ENCODE data around the gene CD40LG. TPM values are rescaled to one million over a fixed set of nuclear protein-coding genes. Genes with fewer than 3 reads are reported as not detected.

Gene CD40LG
- total and polyA plus RNA-seq, 4 donors: 0.26 to 0.81 TPM; not detected in 2

GRCh38 chrX:136636121-136636520 is 11.8 kb upstream of the CD40LG start:
- 14 to 17% methylated on average over 3 of the region's 3 CpGs for WGBS, 2 donors
- no peak for ATAC-seq (ENCODE audit: low FRiP score)
- Histone ChIP-seq H3K9me3 (ENCODE audit: control insufficient read depth, low read length) (no peaks in the 10 kb centered on the region), H3K27ac (ENCODE audit: low read depth in 1 of 2, low read length in 2 of 2) (no peak overlapping the region), H3K4me1 (ENCODE audit: control insufficient read depth in 1 of 2, insufficient read depth in 2 of 2, low read length in 2 of 2) (no peaks in the 10 kb centered on the region), H3K4me3 (ENCODE audit: low read length in 2 of 2) (no peak overlapping the region), H3K36me3 (ENCODE audit: control insufficient read depth in 1 of 2, insufficient read depth in 2 of 2, low read length in 1 of 2) (no peaks in the 10 kb centered on the region), H3K27me3 (ENCODE audit: control insufficient read depth in 1 of 2, insufficient read depth in 2 of 2, low read length in 1 of 2) (no peaks in the 10 kb centered on the region)
- no peak for DNase-seq
- intact Hi-C loops (cut with DNase I): no loop called here

GRCh38 chrX:136639506-136640176 is 8.3 kb upstream of the CD40LG start:
- no peak overlapping the region for H3K4me3 ChIP-seq (ENCODE audit: low read length in 2 of 2)
- peak; percentile 15 for ATAC-seq (ENCODE audit: low FRiP score)
- no peaks in the 10 kb centered on the region for H3K9me3 ChIP-seq (ENCODE audit: control insufficient read depth, low read length)
- DNase-seq: no peak
- WGBS, 2 donors: 66 to 69% methylated on average over 8 of the region's 8 CpGs
- H3K4me1 ChIP-seq (ENCODE audit: control insufficient read depth in 1 of 2, insufficient read depth in 2 of 2, low read length in 2 of 2): no peaks in the 10 kb centered on the region
- H3K36me3 ChIP-seq (ENCODE audit: control insufficient read depth in 1 of 2, insufficient read depth in 2 of 2, low read length in 1 of 2): no peaks in the 10 kb centered on the region
- H3K27ac ChIP-seq (ENCODE audit: low read depth in 1 of 2, low read length in 2 of 2): no peak overlapping the region
- intact Hi-C loops (cut with DNase I): no loop called here
- no peaks in the 10 kb centered on the region for H3K27me3 ChIP-seq (ENCODE audit: control insufficient read depth in 1 of 2, insufficient read depth in 2 of 2, low read length in 1 of 2)

GRCh38 chrX:136643243-136643642 is 4.7 kb upstream of the CD40LG start:
- no peak for ATAC-seq (ENCODE audit: low FRiP score)
- no peak for DNase-seq
- Histone ChIP-seq H3K27ac (ENCODE audit: low read depth in 1 of 2, low read length in 2 of 2) (no peak overlapping the region), H3K36me3 (ENCODE audit: control insufficient read depth in 1 of 2, insufficient read depth in 2 of 2, low read length in 1 of 2) (no peaks in the 10 kb centered on the region), H3K27me3 (ENCODE audit: control insufficient read depth in 1 of 2, insufficient read depth in 2 of 2, low read length in 1 of 2) (no peaks in the 10 kb centered on the region), H3K9me3 (ENCODE audit: control insufficient read depth, low read length) (no peaks in the 10 kb centered on the region), H3K4me3 (ENCODE audit: low read length in 2 of 2) (no peak overlapping the region), H3K4me1 (ENCODE audit: control insufficient read depth in 1 of 2, insufficient read depth in 2 of 2, low read length in 2 of 2) (no peaks in the 10 kb centered on the region)
- intact Hi-C loops (cut with DNase I): no loop called here
- WGBS, 2 donors: 40 to 53% methylated on average over 1 of the region's 1 CpG

- 56 to 82% methylated on average over 5 of the region's 5 CpGs for WGBS, 2 donors
- Histone ChIP-seq H3K4me1 (ENCODE audit: control insufficient read depth in 1 of 2, insufficient read depth in 2 of 2, low read length in 2 of 2) (no peaks in the 10 kb centered on the region), H3K4me3 (ENCODE audit: low read length in 2 of 2) (no peak overlapping the region), H3K9me3 (ENCODE audit: control insufficient read depth, low read length) (no peaks in the 10 kb centered on the region), H3K36me3 (ENCODE audit: control insufficient read depth in 1 of 2, insufficient read depth in 2 of 2, low read length in 1 of 2) (no peaks in the 10 kb centered on the region), H3K27ac (ENCODE audit: low read depth in 1 of 2, low read length in 2 of 2) (no peak overlapping the region), H3K27me3 (ENCODE audit: control insufficient read depth in 1 of 2, insufficient read depth in 2 of 2, low read length in 1 of 2) (no peaks in the 10 kb centered on the region)
- ATAC-seq (ENCODE audit: low FRiP score) (no peak), DNase-seq (no peak)
- intact Hi-C loops (cut with DNase I): no loop called here
Measured at GRCh38 chrX:136646602-136647239, 1.2 kb upstream of the CD40LG start.

GRCh38 chrX:136650811-136651210 is 2.9 kb downstream of the CD40LG start:
- H3K4me1 ChIP-seq (ENCODE audit: control insufficient read depth in 1 of 2, insufficient read depth in 2 of 2, low read length in 2 of 2): no peaks in the 10 kb centered on the region
- no peak overlapping the region for H3K27ac ChIP-seq (ENCODE audit: low read depth in 1 of 2, low read length in 2 of 2)
- H3K27me3 ChIP-seq (ENCODE audit: control insufficient read depth in 1 of 2, insufficient read depth in 2 of 2, low read length in 1 of 2): no peaks in the 10 kb centered on the region
- DNase-seq (no peak), ATAC-seq (ENCODE audit: low FRiP score) (no peak)
- H3K9me3 ChIP-seq (ENCODE audit: control insufficient read depth, low read length): no peaks in the 10 kb centered on the region
- no peak overlapping the region for H3K4me3 ChIP-seq (ENCODE audit: low read length in 2 of 2)
- WGBS, 2 donors: 87 to 91% methylated on average over 3 of the region's 3 CpGs
- H3K36me3 ChIP-seq (ENCODE audit: control insufficient read depth in 1 of 2, insufficient read depth in 2 of 2, low read length in 1 of 2): no peaks in the 10 kb centered on the region
- intact Hi-C loops (cut with DNase I): no loop called here

- ATAC-seq (ENCODE audit: low FRiP score) (no peak), DNase-seq (no peak)
- WGBS, 2 donors: 74 to 76% methylated on average over 6 of the region's 6 CpGs
- H3K36me3 ChIP-seq (ENCODE audit: control insufficient read depth in 1 of 2, insufficient read depth in 2 of 2, low read length in 1 of 2): no peaks in the 10 kb centered on the region
- H3K9me3 ChIP-seq (ENCODE audit: control insufficient read depth, low read length): no peaks in the 10 kb centered on the region
- no peaks in the 10 kb centered on the region for H3K27me3 ChIP-seq (ENCODE audit: control insufficient read depth in 1 of 2, insufficient read depth in 2 of 2, low read length in 1 of 2)
- intact Hi-C loops (cut with DNase I): no loop called here
- H3K4me1 ChIP-seq (ENCODE audit: control insufficient read depth in 1 of 2, insufficient read depth in 2 of 2, low read length in 2 of 2): no peaks in the 10 kb centered on the region
- H3K27ac ChIP-seq (ENCODE audit: low read depth in 1 of 2, low read length in 2 of 2): no peak overlapping the region
- H3K4me3 ChIP-seq (ENCODE audit: low read length in 2 of 2): no peak overlapping the region
Measured at GRCh38 chrX:136652822-136653723, 5.1 kb downstream of the CD40LG start.

GRCh38 chrX:136656361-136656964 is 8.5 kb downstream of the CD40LG start:
- intact Hi-C loops (cut with DNase I): no loop called here

GRCh38 chrX:136658151-136658550 is 10.2 kb downstream of the CD40LG start:
- DNase-seq: no peak
- no peaks in the 10 kb centered on the region for H3K9me3 ChIP-seq (ENCODE audit: control insufficient read depth, low read length)
- H3K27ac ChIP-seq (ENCODE audit: low read depth in 1 of 2, low read length in 2 of 2): no peak overlapping the region
- intact Hi-C loops (cut with DNase I): no loop called here
- H3K4me1 ChIP-seq (ENCODE audit: control insufficient read depth in 1 of 2, insufficient read depth in 2 of 2, low read length in 2 of 2): no peaks in the 10 kb centered on the region
- no peaks in the 10 kb centered on the region for H3K27me3 ChIP-seq (ENCODE audit: control insufficient read depth in 1 of 2, insufficient read depth in 2 of 2, low read length in 1 of 2)
- no peak overlapping the region for H3K4me3 ChIP-seq (ENCODE audit: low read length in 2 of 2)
- ATAC-seq (ENCODE audit: low FRiP score): no peak
- no peaks in the 10 kb centered on the region for H3K36me3 ChIP-seq (ENCODE audit: control insufficient read depth in 1 of 2, insufficient read depth in 2 of 2, low read length in 1 of 2)
- WGBS, 2 donors: 69 to 87% methylated on average over 5 of the region's 5 CpGs

More at GRCh38 chrX:136656361-136656964, 8.5 kb downstream of the CD40LG start:
- Histone ChIP-seq H3K27me3 (ENCODE audit: control insufficient read depth in 1 of 2, insufficient read depth in 2 of 2, low read length in 1 of 2) (no peaks in the 10 kb centered on the region), H3K27ac (ENCODE audit: low read depth in 1 of 2, low read length in 2 of 2) (no peak overlapping the region), H3K9me3 (ENCODE audit: control insufficient read depth, low read length) (no peaks in the 10 kb centered on the region), H3K4me3 (ENCODE audit: low read length in 2 of 2) (no peak overlapping the region), H3K36me3 (ENCODE audit: control insufficient read depth in 1 of 2, insufficient read depth in 2 of 2, low read length in 1 of 2) (no peaks in the 10 kb centered on the region), H3K4me1 (ENCODE audit: control insufficient read depth in 1 of 2, insufficient read depth in 2 of 2, low read length in 2 of 2) (no peaks in the 10 kb centered on the region)
- DNase-seq (no peak), ATAC-seq (ENCODE audit: low FRiP score) (no peak)
- WGBS, 2 donors: 73 to 85% methylated on average over 5 of the region's 5 CpGs
